DOHH2 (cell line): ENCODE measurements around the gene RNF146.
A peak's percentile ranks its signal among the peaks of the same experiment; 100 is the strongest.

ENCODE experiments used
- H3F3A ChIP-seq: fragments of 200-600 bp; sonication (generic), shearing (Covaris generic); 2 replicates; pipeline ENCODE4 v1.6.0; 2016; ENCODE audit warnings: antibody characterized with exemption, mild to moderate bottlenecking; ENCODE audit not compliant: control insufficient read depth, insufficient read depth
- H3K27ac ChIP-seq: fragments of 200-600 bp; sonication (generic); 2 replicates; pipeline ENCODE4 v1.5.1; 2014; ENCODE audit warnings: low read depth, mild to moderate bottlenecking, low read length, moderate library complexity
- H3K27me3 ChIP-seq: fragments of 200-600 bp; sonication (generic); 2 replicates; pipeline ENCODE4 v1.6.1; 2014; ENCODE audit warnings: mild to moderate bottlenecking, low read length, mixed read lengths; ENCODE audit not compliant: control insufficient read depth
- H3K36me3 ChIP-seq: fragments of 200-600 bp; sonication (generic); 2 replicates; pipeline ENCODE4 v1.6.1; 2014; ENCODE audit warnings: mild to moderate bottlenecking, low read length, moderate library complexity, mixed read lengths; ENCODE audit not compliant: control insufficient read depth
- H3K4me1 ChIP-seq: fragments of 200-600 bp; sonication (generic); 2 replicates; pipeline ENCODE4 v1.6.1; 2014; ENCODE audit warnings: mild to moderate bottlenecking, low read length, mixed read lengths; ENCODE audit not compliant: control insufficient read depth
- H3K4me2 ChIP-seq: fragments of 200-600 bp; sonication (generic); 2 replicates; pipeline ENCODE4 v1.6.0; 2014; ENCODE audit warnings: mild to moderate bottlenecking, low read length, moderate library complexity
- H3K4me3 ChIP-seq: fragments of 200-600 bp; sonication (generic); 2 replicates; pipeline ENCODE4 v1.5.1; 2014; ENCODE audit warnings: mild to moderate bottlenecking, low read length, mixed read lengths
- H3K79me2 ChIP-seq: fragments of 200-600 bp; sonication (generic); 2 replicates; pipeline ENCODE4 v1.6.1; 2014; ENCODE audit warnings: mild to moderate bottlenecking, low read length, mixed read lengths; ENCODE audit not compliant: control insufficient read depth
- H3K9me2 ChIP-seq: fragments of 200-600 bp; sonication (generic); replicated peaks from 2 replicates; pipeline ENCODE4 v1.6.1; 2014; ENCODE audit warnings: mild to moderate bottlenecking, low read length, mixed read lengths; ENCODE audit not compliant: control insufficient read depth
- H3K9me3 ChIP-seq: fragments of 200-600 bp; sonication (generic); 2 replicates; pipeline ENCODE4 v1.6.1; 2014; ENCODE audit warnings: antibody characterized with exemption, low read length, mixed read lengths; ENCODE audit not compliant: control insufficient read depth, insufficient read depth
- H4K20me1 ChIP-seq: fragments of 200-600 bp; sonication (generic); 2 replicates; pipeline ENCODE4 v1.6.0; 2014; ENCODE audit warnings: low read depth, mild to moderate bottlenecking, antibody characterized with exemption, low read length, moderate library complexity; ENCODE audit not compliant: control insufficient read depth, insufficient read depth
- CTCF ChIP-seq: fragments of 200-600 bp; sonication (generic); IDR thresholded peaks from one replicate; pipeline ENCODE4 v1.5.1; 2014; ENCODE audit warnings: antibody characterized with exemption, mild to moderate bottlenecking, low read depth, low read length; ENCODE audit not compliant: poor library complexity, severe bottlenecking
- EZH2phosphoT487 ChIP-seq: fragments of 200-600 bp; sonication (generic); IDR thresholded peaks from 2 replicates; pipeline ENCODE4 v1.6.1; 2017; ENCODE audit warnings: borderline replicate concordance, mild to moderate bottlenecking, antibody characterized with exemption, low read length, moderate library complexity, mixed read lengths

Gene RNF146

GRCh38 chr6:127266178-127266891 lies at the start of gene RNF146:
TSS of gene RNF146 (plus strand) at chr6:127266864. CDS start at chr6:127280339, 13,475 bp downstream.
- H3K27me3 ChIP-seq = peaks cover 2% of the 10 kb centered on the region; the same call in 1 of the 2 replicates

GRCh38 chr6:127219869-127220268 lies 46.8 kb upstream of the RNF146 start:
- H3K4me3 ChIP-seq = no peak overlapping the region
- H3K27me3 ChIP-seq = no peaks in the 10 kb centered on the region
- no peaks in the 10 kb centered on the region for H3K9me3 ChIP-seq
- no peak for TF ChIP-seq EZH2phosphoT487
- H3K4me1 ChIP-seq = no peaks in the 10 kb centered on the region
- no peaks in the 10 kb centered on the region for H4K20me1 ChIP-seq
- H3K4me2 ChIP-seq = no peak overlapping the region
- H3K36me3 ChIP-seq = no peaks in the 10 kb centered on the region
- no peaks in the 10 kb centered on the region for H3K79me2 ChIP-seq
- H3F3A ChIP-seq = no peaks in the 10 kb centered on the region
- H3K27ac ChIP-seq = no peak overlapping the region
- no peaks in the 10 kb centered on the region for H3K9me2 ChIP-seq

More at GRCh38 chr6:127266178-127266891, at the start of gene RNF146:
- H3F3A ChIP-seq = peaks cover 8% of the 10 kb centered on the region
- H3K4me3 ChIP-seq = peak within 1 kb of the TSS; percentile 86
- no peaks in the 10 kb centered on the region; the same call in 1 of the 2 replicates for H3K36me3 ChIP-seq
- peak within 1 kb of the TSS; percentile 84 for H3K27ac ChIP-seq
- peaks cover 43% of the 10 kb centered on the region for H3K79me2 ChIP-seq
- TF ChIP-seq EZH2phosphoT487 (no peak), CTCF (peak; percentile 85)
- H3K9me3 ChIP-seq = no peaks in the 10 kb centered on the region
- H3K4me2 ChIP-seq = peak within 1 kb of the TSS; percentile 70
- H3K9me2 ChIP-seq = no peaks in the 10 kb centered on the region
- peaks cover 24% of the 10 kb centered on the region for H3K4me1 ChIP-seq
- peaks cover 11% of the 10 kb centered on the region; the same call in 1 of the 2 replicates for H4K20me1 ChIP-seq

GRCh38 chr6:127221201-127221600 lies 45.5 kb upstream of the RNF146 start:
- TF ChIP-seq CTCF = no peak
- no peak for TF ChIP-seq EZH2phosphoT487

GRCh38 chr6:127222418-127222817 lies 44.2 kb upstream of the RNF146 start:
- no peaks in the 10 kb centered on the region for H3K9me3 ChIP-seq
- no peaks in the 10 kb centered on the region for H3K27me3 ChIP-seq
- H3K4me3 ChIP-seq = no peak overlapping the region
- no peak overlapping the region for H3K27ac ChIP-seq
- H3K4me1 ChIP-seq = no peaks in the 10 kb centered on the region
- no peaks in the 10 kb centered on the region for H3K79me2 ChIP-seq
- no peak for TF ChIP-seq CTCF
- TF ChIP-seq EZH2phosphoT487 = no peak
- H3F3A ChIP-seq = no peaks in the 10 kb centered on the region
- H4K20me1 ChIP-seq = no peaks in the 10 kb centered on the region
- H3K36me3 ChIP-seq = no peaks in the 10 kb centered on the region
- no peak overlapping the region for H3K4me2 ChIP-seq
- H3K9me2 ChIP-seq = no peaks in the 10 kb centered on the region

More at GRCh38 chr6:127221201-127221600, 45.5 kb upstream of the RNF146 start:
- Histone ChIP-seq H3K9me2 (no peaks in the 10 kb centered on the region), H3K9me3 (no peaks in the 10 kb centered on the region), H3K4me2 (no peak overlapping the region), H3K27ac (no peak overlapping the region), H3K27me3 (no peaks in the 10 kb centered on the region), H4K20me1 (no peaks in the 10 kb centered on the region), H3F3A (no peaks in the 10 kb centered on the region), H3K79me2 (no peaks in the 10 kb centered on the region), H3K4me3 (no peak overlapping the region), H3K36me3 (no peaks in the 10 kb centered on the region), H3K4me1 (no peaks in the 10 kb centered on the region)
